KMS-11 (cell line): Measurements from ENCODE around the gene NOP9.

Experiments
- H2AFZ ChIP-seq: fragments of 200-600 bp; sonication (generic); 2 replicates; pipeline ENCODE4 v1.6.1; 2016; ENCODE audit warnings: antibody characterized with exemption, mixed run types, low read depth
- H3K27ac ChIP-seq: fragments of 200-600 bp; sonication (generic); 2 replicates; pipeline ENCODE4 v1.6.1; 2016; ENCODE audit warnings: mild to moderate bottlenecking, mixed run types
- H3K27me3 ChIP-seq: fragments of 200-600 bp; sonication (generic); 2 replicates; pipeline ENCODE4 v1.6.1; 2017; ENCODE audit warnings: mild to moderate bottlenecking, low read depth, mixed run types, moderate library complexity; ENCODE audit not compliant: insufficient read depth
- H3K36me3 ChIP-seq: fragments of 200-600 bp; sonication (generic); 2 replicates; pipeline ENCODE4 v1.6.1; 2017; ENCODE audit warnings: mild to moderate bottlenecking, mixed run types; ENCODE audit not compliant: insufficient read depth
- H3K4me1 ChIP-seq: fragments of 200-600 bp; sonication (generic); 2 replicates; pipeline ENCODE4 v1.6.1; 2016; ENCODE audit warnings: mild to moderate bottlenecking, low read depth, mixed run types; ENCODE audit not compliant: poor library complexity, severe bottlenecking
- H3K4me2 ChIP-seq: fragments of 200-600 bp; sonication (generic); 2 replicates; pipeline ENCODE4 v1.7.0; 2016; ENCODE audit warnings: mild to moderate bottlenecking, mixed run types
- H3K4me3 ChIP-seq: fragments of 200-600 bp; sonication (generic); IDR thresholded peaks from 2 replicates; pipeline ENCODE4 v1.6.1; 2017; ENCODE audit warnings: low read depth, low read length, mixed read lengths; ENCODE audit not compliant: insufficient read depth
- H3K79me2 ChIP-seq: fragments of 200-600 bp; sonication (generic); 2 replicates; pipeline ENCODE4 v1.6.1; 2016; ENCODE audit warnings: low read depth, mixed run types; ENCODE audit not compliant: insufficient read depth
- H3K9ac ChIP-seq: fragments of 200-600 bp; sonication (generic); 2 replicates; pipeline ENCODE4 v1.6.1; 2016; ENCODE audit warnings: mild to moderate bottlenecking, mixed run types
- H4K20me1 ChIP-seq: fragments of 200-600 bp; sonication (generic); 2 replicates; pipeline ENCODE4 v1.6.1; 2016; ENCODE audit warnings: mild to moderate bottlenecking, mixed run types; ENCODE audit not compliant: insufficient read depth
- CTCF ChIP-seq: fragments of 200-600 bp; sonication (generic); conservative IDR thresholded peaks from 2 replicates; pipeline ENCODE4 v1.6.1; 2017; ENCODE audit warnings: low read depth, mild to moderate bottlenecking, antibody characterized with exemption, low read length, moderate library complexity, mixed read lengths

NOP9 gene

DNA sequence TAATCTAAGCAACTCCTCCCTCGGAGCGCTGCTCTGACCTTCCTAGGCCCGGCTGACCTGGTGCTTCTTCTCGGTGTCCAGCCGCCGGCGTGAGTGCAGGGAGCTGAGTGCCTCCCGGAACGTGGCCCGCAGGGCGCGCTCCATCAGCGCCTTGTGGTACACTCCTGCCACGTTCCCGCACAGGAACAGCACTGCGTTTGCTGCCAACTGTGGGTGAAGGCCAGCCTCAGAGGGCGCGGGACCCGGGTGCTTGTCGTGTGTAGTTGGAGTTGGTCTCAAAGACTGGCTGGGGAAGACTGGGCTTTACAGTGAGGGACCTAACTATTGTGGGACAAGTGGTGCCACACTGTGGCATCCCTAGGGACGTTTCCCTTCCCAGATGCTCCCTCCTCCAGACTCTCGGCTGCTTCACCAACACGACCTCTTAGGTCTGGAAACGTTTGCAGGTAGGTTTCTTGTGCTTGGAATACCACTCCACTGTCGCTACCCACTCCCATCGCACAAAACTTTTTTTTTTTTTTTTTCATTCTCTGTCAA is 32.1 kb downstream of the NOP9 start:
- no peak overlapping the region for H3K4me3 ChIP-seq

DNA sequence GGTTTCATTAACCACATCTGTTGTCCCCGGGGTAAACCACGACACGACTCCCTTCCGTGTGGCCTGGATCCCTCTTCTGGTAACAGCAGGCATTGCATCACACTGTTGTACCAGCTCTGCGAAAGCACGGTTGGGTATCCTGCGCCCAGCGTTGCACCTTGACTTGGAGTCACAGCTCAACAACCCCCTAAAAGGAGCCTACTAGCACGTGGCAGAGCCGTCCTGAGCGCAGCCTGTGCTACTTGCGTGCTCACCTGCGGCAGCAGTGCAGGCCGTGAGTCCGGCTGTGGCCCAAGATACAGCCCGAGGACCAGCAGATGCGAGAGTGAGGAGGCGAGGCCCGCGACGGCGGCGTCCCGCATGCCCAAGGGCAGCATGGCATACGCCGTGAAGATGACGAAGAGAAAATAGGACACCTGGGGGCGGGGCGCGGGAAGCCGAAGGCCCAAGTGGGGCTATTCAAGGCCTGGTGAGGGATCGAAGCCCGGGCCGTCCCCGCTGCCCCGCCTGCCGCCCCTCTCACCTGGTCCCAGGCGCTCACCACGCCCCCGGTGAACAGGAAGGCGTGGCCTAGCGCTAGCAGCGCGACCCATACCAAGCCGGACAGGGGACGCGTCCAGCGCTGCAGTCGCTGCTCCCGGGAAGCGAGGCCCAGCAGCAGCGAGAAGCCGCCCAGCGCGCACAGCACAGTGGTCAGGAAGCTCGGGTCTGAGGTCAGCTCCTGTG is 32.8 kb downstream of the NOP9 start:
- H3K4me2 ChIP-seq, result peak overlapping the region; percentile 80
- no peaks in the 10 kb centered on the region for H3K36me3 ChIP-seq
- H3K79me2 ChIP-seq, result no peaks in the 10 kb centered on the region
- H4K20me1 ChIP-seq, result no peaks in the 10 kb centered on the region
- peaks cover 12% of the 10 kb centered on the region for H3K4me1 ChIP-seq
- peak; percentile 70 for TF ChIP-seq CTCF
- no peak overlapping the region for H3K4me3 ChIP-seq
- H2AFZ ChIP-seq, result peak overlapping the region; percentile 81
- H3K27me3 ChIP-seq, result peaks cover 11% of the 10 kb centered on the region; the same call in 1 of the 2 replicates
- H3K9ac ChIP-seq, result no peak overlapping the region
- no peak overlapping the region for H3K27ac ChIP-seq

More for the DNA sequence above, 32.1 kb downstream of the NOP9 start:
- H3K27me3 ChIP-seq, result peaks cover 11% of the 10 kb centered on the region; the same call in 1 of the 2 replicates
- H3K9ac ChIP-seq, result no peak overlapping the region
- H3K79me2 ChIP-seq, result no peaks in the 10 kb centered on the region
- no peak for TF ChIP-seq CTCF
- H4K20me1 ChIP-seq, result no peaks in the 10 kb centered on the region
- H3K36me3 ChIP-seq, result no peaks in the 10 kb centered on the region
- peak overlapping the region; percentile 80; the same call in 1 of the 2 replicates for H3K4me2 ChIP-seq
- H3K4me1 ChIP-seq, result peaks cover 12% of the 10 kb centered on the region
- H2AFZ ChIP-seq, result peak overlapping the region; percentile 81; the same call in 1 of the 2 replicates
- no peak overlapping the region for H3K27ac ChIP-seq

GRCh38 chr14:24334431-24335291 is 35.0 kb downstream of the NOP9 start, which contains the start of gene ADCY4:
Gene ADCY4 (minus strand): TSS chr14:24335071. CDS start chr14:24334652, 419 bp downstream.
- H3K4me2 ChIP-seq, result peak within 1 kb of the TSS; percentile 80
- H3K36me3 ChIP-seq, result no peaks in the 10 kb centered on the region
- TF ChIP-seq CTCF, result no peak
- no peak within 1 kb of the TSS for H3K27ac ChIP-seq
- peaks cover 12% of the 10 kb centered on the region for H3K4me1 ChIP-seq
- no peak within 1 kb of the TSS for H3K4me3 ChIP-seq
- H3K9ac ChIP-seq, result no peak within 1 kb of the TSS
- no peaks in the 10 kb centered on the region for H4K20me1 ChIP-seq
- H3K79me2 ChIP-seq, result no peaks in the 10 kb centered on the region
- H3K27me3 ChIP-seq, result peaks cover 11% of the 10 kb centered on the region; the same call in 1 of the 2 replicates
- peak within 1 kb of the TSS; percentile 78 for H2AFZ ChIP-seq

DNA sequence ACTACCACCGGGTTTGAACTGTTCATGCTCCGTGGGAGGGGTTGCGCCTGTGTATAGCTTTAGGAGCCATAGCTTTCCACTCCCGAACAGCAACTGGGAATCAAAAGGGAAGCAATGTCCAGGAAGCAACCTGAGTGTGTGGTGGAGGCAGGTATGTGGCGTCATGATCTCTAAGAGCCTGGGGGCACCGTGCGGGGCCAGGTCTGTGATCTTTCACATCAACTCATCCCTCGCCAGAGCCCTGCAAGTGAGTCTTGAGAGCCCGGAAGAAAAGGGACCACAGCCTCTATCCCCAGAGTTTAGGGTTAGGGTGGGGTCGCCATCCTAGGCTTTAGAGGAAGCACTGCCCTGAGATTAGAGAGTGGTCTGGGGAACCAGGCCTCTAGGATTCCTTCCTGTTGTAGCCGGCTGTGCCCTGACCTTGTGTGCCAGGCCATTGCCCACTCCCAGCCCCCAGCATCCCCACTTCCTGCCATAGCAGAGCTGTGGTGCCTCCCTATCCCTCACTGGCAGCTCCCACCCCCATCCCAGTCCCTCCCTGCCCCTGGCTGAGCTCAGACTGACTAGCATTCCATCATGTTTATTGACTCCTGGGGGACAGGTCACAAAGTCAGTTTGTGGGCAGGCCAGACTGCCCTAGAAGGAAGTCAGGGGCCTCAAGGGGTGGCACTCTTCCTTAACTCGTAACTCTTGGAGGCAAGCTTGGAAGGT is 36.0 kb downstream of the NOP9 start:
- Histone ChIP-seq H3K4me3 (no peak overlapping the region), H3K36me3 (no peaks in the 10 kb centered on the region), H3K4me2 (no peak overlapping the region), H3K27ac (no peak overlapping the region), H3K79me2 (no peaks in the 10 kb centered on the region), H2AFZ (no peak overlapping the region), H3K27me3 (peaks cover 11% of the 10 kb centered on the region; the same call in 1 of the 2 replicates), H3K9ac (no peak overlapping the region), H3K4me1 (peaks cover 12% of the 10 kb centered on the region), H4K20me1 (no peaks in the 10 kb centered on the region)
- no peak for TF ChIP-seq CTCF
